ENCODE results near the gene ZNF668.
"Not testable (repeated sequence)": the region's sequence is repeated elsewhere in the genome, so short reads cannot be mapped to it uniquely, and the experiment has no call there.

The ZNF668 gene

DNA sequence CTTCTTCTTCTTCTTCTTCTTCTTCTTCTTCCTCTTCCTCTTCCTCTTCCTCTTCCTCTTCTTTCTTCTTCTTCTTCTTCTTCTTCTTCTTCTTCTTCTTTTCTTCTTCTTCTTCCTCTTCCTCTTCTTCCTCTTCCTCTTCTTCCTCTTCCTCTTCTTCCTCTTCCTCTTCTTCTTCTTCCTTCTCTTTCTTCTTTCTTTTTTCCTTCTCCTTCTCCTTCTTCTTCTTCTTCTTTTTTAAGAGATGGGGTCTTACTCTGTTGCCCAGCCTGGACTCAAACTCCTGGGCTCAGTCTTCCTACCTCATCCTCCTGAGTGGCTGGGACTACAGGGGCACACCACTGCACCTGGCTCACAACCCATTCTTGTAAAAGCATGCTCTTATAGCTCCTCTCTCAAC is 60.7 kb downstream of the ZNF668 start:
- not testable (repeated sequence) for DNase-seq (ENCODE audit: low read depth in 2 of 2)

DNA sequence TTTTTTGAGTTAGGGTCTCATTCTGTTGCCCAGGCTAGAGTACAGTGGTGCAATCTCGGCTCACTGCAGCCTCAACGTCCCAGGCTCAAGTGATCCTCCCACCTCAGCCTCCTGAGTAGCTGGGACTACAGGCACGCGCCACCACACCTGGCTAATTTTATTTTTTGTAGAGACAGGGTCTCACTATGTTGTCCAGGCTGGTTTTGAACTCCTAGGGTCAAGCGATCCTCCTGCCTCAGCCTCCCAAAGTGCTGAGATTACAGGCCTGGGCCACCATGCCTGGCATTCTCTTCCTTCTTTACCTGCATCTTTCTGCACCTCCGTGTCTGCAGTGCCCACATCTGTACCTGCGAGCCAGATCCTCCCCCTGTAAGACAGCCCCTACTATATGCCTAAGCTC is 62.2 kb downstream of the ZNF668 start:
- not testable (repeated sequence) for DNase-seq (ENCODE audit: low read depth in 2 of 2)
